H1 (cell line): ENCODE results near the gene MED13. TPM values are rescaled to one million over a fixed set of nuclear protein-coding genes. Genes with fewer than 3 reads are reported as not detected.

Source experiments
- CTCF ChIA-PET: fragments of 300-600 bp; sonication (Branson Sonifier 250); formaldehyde crosslinking; loops from one replicate; lab custom pipeline; 2021; ENCODE audit not compliant: partially characterized antibody; lab: Charles Lee
- POLR2A ChIA-PET: fragments of 300-600 bp; sonication (Branson Sonifier 250); formaldehyde crosslinking; loops from one replicate; lab custom pipeline; 2021; ENCODE audit warnings: inconsistent platforms; ENCODE audit not compliant: partially characterized antibody; lab: Charles Lee
- DNase-seq, 2 experiments: peaks; one replicate each; pipeline versions ENCODE4 v3.0.0 to v3.0.0-alpha.2; 2010 to 2022; ENCODE audit warnings: low spot score in 2 of 2, low read depth in 1 of 2, mixed read lengths in 1 of 2
- FAIRE-seq: peaks from 2 replicates; lab custom pipeline; 2011; peaks lifted over from hg19 to GRCh38; lab: Jason Lieb, UNC
- H2AFZ ChIP-seq: 2 replicates; pipeline ENCODE4 v1.8.1; 2012; ENCODE audit warnings: low read length, inconsistent platforms
- H2AK5ac ChIP-seq: 2 replicates; pipeline ENCODE4 v1.6.1; 2013; ENCODE audit warnings: low read depth, low read length
- H2BK120ac ChIP-seq: replicated peaks from 2 replicates; pipeline ENCODE3; 2013; ENCODE audit warnings: low read depth, low read length, inconsistent platforms
- H2BK12ac ChIP-seq: 2 replicates; pipeline ENCODE4 v1.6.1; 2013; ENCODE audit warnings: low read depth, low read length
- H2BK15ac ChIP-seq: 2 replicates; pipeline ENCODE4 v1.6.1; 2013; ENCODE audit warnings: low read length
- H2BK20ac ChIP-seq: 2 replicates; pipeline ENCODE4 v1.6.1; 2013; ENCODE audit warnings: low read length
- H2BK5ac ChIP-seq: 2 replicates; pipeline ENCODE4 v1.6.1; 2013; ENCODE audit warnings: low read depth, low read length
- H3K14ac ChIP-seq: 2 replicates; pipeline ENCODE4 v1.6.1; 2013; ENCODE audit warnings: inconsistent platforms; ENCODE audit not compliant: insufficient read length
- H3K18ac ChIP-seq: 2 replicates; pipeline ENCODE4 v1.6.1; 2013; ENCODE audit warnings: low read length; ENCODE audit errors: extremely low read depth
- H3K23ac ChIP-seq: 2 replicates; pipeline ENCODE4 v1.6.1; 2013; ENCODE audit warnings: inconsistent platforms; ENCODE audit not compliant: insufficient read length
- H3K23me2 ChIP-seq: 2 replicates; pipeline ENCODE4 v1.6.1; 2013; ENCODE audit warnings: low read depth, low read length
- H3K27ac ChIP-seq: 2 replicates; pipeline ENCODE4 v1.6.1; 2011; ENCODE audit warnings: low read depth, low read length, inconsistent platforms
- H3K27me3 ChIP-seq, 4 experiments: replicated peaks in 1 of 4; 1 replicate in 1 of 4; 2 replicates in 3 of 4; pipeline versions ENCODE4 v1.6.1 to v1.8.1; 2011 to 2013; ENCODE audit warnings: low read length in 3 of 4, mild to moderate bottlenecking in 3 of 4, inconsistent platforms in 2 of 4, mixed read lengths in 2 of 4, moderate library complexity in 1 of 4; ENCODE audit not compliant: control insufficient read depth in 3 of 4, insufficient read depth in 3 of 4; ENCODE audit errors: extremely low read depth in 1 of 4
- H3K36me3 ChIP-seq, 4 experiments: 2 replicates each; pipeline versions ENCODE4 v1.6.1 to v1.8.1; 2011 to 2013; ENCODE audit warnings: mild to moderate bottlenecking in 4 of 4, low read length in 3 of 4, moderate library complexity in 2 of 4, control low read depth in 1 of 4, inconsistent platforms in 1 of 4; ENCODE audit not compliant: insufficient read depth in 4 of 4, control insufficient read depth in 2 of 4
- H3K4ac ChIP-seq: replicated peaks from 2 replicates; pipeline ENCODE3; 2013; ENCODE audit warnings: low read length, low read depth, mixed read lengths, inconsistent platforms; ENCODE audit not compliant: insufficient read length
- H3K4me1 ChIP-seq, 4 experiments: replicated peaks in 1 of 4; 1 replicate in 1 of 4; 2 replicates in 3 of 4; pipeline versions ENCODE4 v1.6.1 to v1.8.1; 2011 to 2013; ENCODE audit warnings: low read length in 3 of 4, inconsistent platforms in 2 of 4, mixed read lengths in 1 of 4; ENCODE audit not compliant: insufficient read depth in 4 of 4, control insufficient read depth in 3 of 4
- H3K4me2 ChIP-seq, 2 experiments: 2 replicates each; pipeline versions ENCODE4 v1.6.1 to v1.8.1; 2011 to 2013; ENCODE audit warnings: low read depth in 2 of 2, low read length in 2 of 2, control low read depth in 1 of 2, inconsistent platforms in 1 of 2, mild to moderate bottlenecking in 1 of 2; ENCODE audit not compliant: insufficient read depth in 1 of 2
- H3K4me3 ChIP-seq, 4 experiments: fragments of 200-600, 300-600 bp in 1 of 4; sonication (generic), shearing (Covaris generic), sonication (Bioruptor Twin) in 1 of 4; 2 replicates each; pipeline versions ENCODE4 v1.5.1 to v1.8.1; 2011 to 2016; ENCODE audit warnings: low read length in 4 of 4, low read depth in 3 of 4, control low read depth in 2 of 4, inconsistent platforms in 2 of 4, mild to moderate bottlenecking in 2 of 4, mixed read lengths in 1 of 4, moderate library complexity in 1 of 4; ENCODE audit not compliant: insufficient read depth in 2 of 4; ENCODE audit errors: extremely low read depth in 1 of 4
- H3K56ac ChIP-seq: replicated peaks from 2 replicates; pipeline ENCODE3; 2013; ENCODE audit warnings: low read depth, mild to moderate bottlenecking, mixed read lengths, low read length, inconsistent platforms; ENCODE audit not compliant: insufficient read length
- H3K79me1 ChIP-seq: 2 replicates; pipeline ENCODE4 v1.6.1; 2013; ENCODE audit warnings: low read depth, low read length, control low read depth
- H3K79me2 ChIP-seq, 2 experiments: 2 replicates each; pipeline versions ENCODE4 v1.6.1 to v1.8.1; 2012 to 2013; ENCODE audit warnings: low read length in 2 of 2, mild to moderate bottlenecking in 2 of 2, inconsistent platforms in 1 of 2; ENCODE audit not compliant: insufficient read depth in 2 of 2, control insufficient read depth in 1 of 2
- H3K9ac ChIP-seq, 4 experiments: replicated peaks in 1 of 4; 1 replicate in 1 of 4; 2 replicates in 3 of 4; pipeline versions ENCODE4 v1.6.1 to v1.8.1; 2011 to 2013; ENCODE audit warnings: low read depth in 3 of 4, low read length in 3 of 4, control low read depth in 2 of 4, mild to moderate bottlenecking in 2 of 4, moderate library complexity in 2 of 4, inconsistent platforms in 1 of 4; ENCODE audit errors: extremely low read depth in 1 of 4
- H3K9me3 ChIP-seq, 2 experiments: 2 replicates each; pipeline versions ENCODE4 v1.6.1 to v1.8.1; 2012 to 2013; ENCODE audit warnings: mild to moderate bottlenecking in 2 of 2, moderate library complexity in 2 of 2, control low read depth in 1 of 2, inconsistent platforms in 1 of 2, low read depth in 1 of 2, low read length in 1 of 2, mixed read lengths in 1 of 2; ENCODE audit not compliant: insufficient read depth in 2 of 2
- H4K20me1 ChIP-seq, 2 experiments: replicated peaks in 1 of 2; 2 replicates each; pipeline versions ENCODE3 to v1.8.1; 2011 to 2013; ENCODE audit warnings: inconsistent platforms in 2 of 2, low read length in 2 of 2, mild to moderate bottlenecking in 1 of 2; ENCODE audit not compliant: insufficient read depth in 2 of 2, control insufficient read depth in 1 of 2
- H4K5ac ChIP-seq: 2 replicates; pipeline ENCODE4 v1.6.1; 2013; ENCODE audit warnings: low read length, low read depth, mixed read lengths, inconsistent platforms; ENCODE audit not compliant: insufficient read length
- H4K8ac ChIP-seq: 2 replicates; pipeline ENCODE4 v1.8.0; 2013; ENCODE audit warnings: mild to moderate bottlenecking, moderate library complexity, low read length, inconsistent platforms; ENCODE audit not compliant: insufficient read depth; ENCODE audit errors: extremely low read depth
- H4K91ac ChIP-seq: replicated peaks from 2 replicates; pipeline ENCODE3; 2013; ENCODE audit warnings: low read length, mixed read lengths, inconsistent platforms; ENCODE audit not compliant: insufficient read length
- CHD1 ChIP-seq: IDR thresholded peaks from 2 replicates; pipeline ENCODE4 v1.6.1; 2012; ENCODE audit warnings: low read depth, low read length, improper control_type of control experiment
- CHD2 ChIP-seq: IDR thresholded peaks from 2 replicates; pipeline ENCODE4 v1.6.1; 2012; ENCODE audit warnings: low read length, improper control_type of control experiment
- CTBP2 ChIP-seq: IDR thresholded peaks from 2 replicates; pipeline ENCODE4 v1.7.0; 2011; ENCODE audit warnings: borderline replicate concordance, mild to moderate bottlenecking, moderate library complexity, mixed read lengths, low read length; ENCODE audit not compliant: insufficient read depth, insufficient read length
- E2F6 ChIP-seq: IDR thresholded peaks from 2 replicates; pipeline ENCODE4 v1.6.1; 2012; ENCODE audit warnings: inconsistent platforms
- GTF2F1 ChIP-seq: IDR thresholded peaks from 2 replicates; pipeline ENCODE4 v1.6.1; 2012; ENCODE audit warnings: low read depth, low read length, improper control_type of control experiment, borderline replicate concordance
- JUN ChIP-seq: IDR thresholded peaks from 2 replicates; pipeline ENCODE4 v1.6.1; 2011; ENCODE audit warnings: low read depth, mild to moderate bottlenecking, improper control_type of control experiment, low read length
- KDM4A ChIP-seq: IDR thresholded peaks from one replicate; pipeline ENCODE4 v1.7.1; 2012; ENCODE audit warnings: low read depth, mild to moderate bottlenecking, moderate library complexity, low read length, inconsistent platforms; ENCODE audit not compliant: severe bottlenecking
- MAFK ChIP-seq: IDR thresholded peaks from 2 replicates; pipeline ENCODE4 v1.6.1; 2012; ENCODE audit warnings: low read depth, mild to moderate bottlenecking, improper control_type of control experiment, low read length
- PHF8 ChIP-seq: fragments of 200-600 bp; sonication (generic); conservative IDR thresholded peaks from 2 replicates; pipeline ENCODE4 v1.7.1; 2012; ENCODE audit warnings: low read depth, mild to moderate bottlenecking, inconsistent platforms, low read length, moderate library complexity
- RBBP5 ChIP-seq: IDR thresholded peaks from 2 replicates; pipeline ENCODE4 v1.7.1; 2012; ENCODE audit warnings: low read depth, mild to moderate bottlenecking, inconsistent platforms, low read length, moderate library complexity, borderline replicate concordance
- RFX5 ChIP-seq: IDR thresholded peaks from 2 replicates; pipeline ENCODE4 v1.6.1; 2011; ENCODE audit warnings: low read depth, low read length, improper control_type of control experiment, borderline replicate concordance
- SIRT6 ChIP-seq: IDR thresholded peaks from one replicate; pipeline ENCODE4 v1.7.1; 2012; ENCODE audit warnings: low read length, inconsistent platforms
- TAF7 ChIP-seq: optimal IDR thresholded peaks from 2 replicates; pipeline ENCODE3; 2011; ENCODE audit warnings: low read depth, mild to moderate bottlenecking, inconsistent platforms, low read length, moderate library complexity, borderline replicate concordance
- TCF12 ChIP-seq: IDR thresholded peaks from 2 replicates; pipeline ENCODE4 v1.6.1; 2011; ENCODE audit warnings: low read depth, mild to moderate bottlenecking, low read length
- TEAD4 ChIP-seq: IDR thresholded peaks from 2 replicates; pipeline ENCODE4 v1.6.1; 2012; ENCODE audit warnings: low read depth, low read length, inconsistent platforms, mixed read lengths
- WGBS, 2 experiments: shearing (Covaris generic) in 1 of 2; methylation state at CpG; one replicate each; pipeline versions ENCODE4 v1.1.6 to v1.1.7; 2013 to 2015; ENCODE audit warnings: low lambda C conversion rate in 2 of 2, mixed read lengths in 2 of 2, inconsistent platforms in 1 of 2, low coverage in 1 of 2, missing lambda C conversion rate in 1 of 2; ENCODE audit not compliant: insufficient replicate concordance in 2 of 2, insufficient coverage in 1 of 2, insufficient read length in 1 of 2; ENCODE audit errors: extremely low coverage in 1 of 2, missing lambda C conversion rate in 1 of 2; 5-methylcytosine and 5-hydroxymethylcytosine counted together
- polyA plus RNA-seq, 7 experiments: library from polyadenylated mRNA; depleted of rRNA in 3 of 7; stranded (reverse) in 5 of 7; unstranded in 2 of 7; fragments of >200 nt in 5 of 7; fragments of 200-250 nt in 2 of 7; gene quantifications; 1 replicate in 5 of 7; 2 replicates in 1 of 7; 4 replicates in 1 of 7; pipeline versions ENCODE4 v1.2.1 to v1.2.3, GENCODE V29; 2011 to 2013; ENCODE audit warnings: missing spikeins in 2 of 7, mixed read lengths in 2 of 7
- total RNA-seq: library from RNA; stranded (reverse); fragmentation: NEBNext Ultra II Directional; extraction: Animal tissue kit (Norgen Biotek cat#: 25700); gene quantifications from 2 replicates; pipeline ENCODE4 v1.2.1, GENCODE V29; 2021

The MED13 gene
- total and polyA plus RNA-seq, 2 of the 8 experiments (the other 6 are each of a cell fraction or from before 2014, with no cell fraction given) = 11.3 to 44.8 TPM

DNA sequence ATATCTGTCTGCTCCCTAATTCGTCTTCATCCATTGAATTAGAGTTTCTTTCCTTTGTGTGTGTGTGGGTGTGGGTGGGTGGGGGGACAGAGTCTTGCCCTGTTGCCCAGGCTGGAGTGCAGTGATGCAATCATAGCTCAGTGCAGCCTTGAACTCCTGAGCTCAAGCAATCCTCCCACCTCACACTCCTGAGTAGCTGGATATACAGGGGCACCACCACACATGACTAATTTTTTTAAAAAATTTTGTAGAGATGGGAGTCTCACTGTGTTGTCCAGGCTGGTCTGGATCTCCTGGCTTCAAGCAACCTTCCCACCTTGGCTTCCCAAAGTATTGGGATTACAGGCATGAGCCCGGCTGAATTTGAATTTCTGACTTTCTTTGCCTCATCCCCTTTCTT is 34.5 kb upstream of the MED13 start:
- Histone ChIP-seq H3K27ac (no peak overlapping the region), H3K4ac (no peak overlapping the region), H2AK5ac (no peak overlapping the region), H3K79me2 (no peaks in the 10 kb centered on the region), H3K18ac (no peak overlapping the region), H3K4me2 (no peak overlapping the region), H3K56ac (no peak overlapping the region), H3K4me1 (no peaks in the 10 kb centered on the region), H2AFZ (no peak overlapping the region), H3K9me3 (no peaks in the 10 kb centered on the region), H3K23ac (no peak overlapping the region), H3K27me3 (no peaks in the 10 kb centered on the region), H3K79me1 (no peaks in the 10 kb centered on the region), H4K20me1 (no peaks in the 10 kb centered on the region), H3K4me3 (no peak overlapping the region), H2BK12ac (no peak overlapping the region), H3K14ac (no peak overlapping the region), H2BK5ac (no peak overlapping the region), H2BK20ac (no peak overlapping the region), H3K36me3 (no peaks in the 10 kb centered on the region), H4K5ac (no peak overlapping the region), H4K91ac (no peak overlapping the region), H4K8ac (no peak overlapping the region), H2BK120ac (no peak overlapping the region), H3K9ac (no peak overlapping the region), H3K23me2 (no peaks in the 10 kb centered on the region), H2BK15ac (no peak overlapping the region)
- POLR2A ChIA-PET = no interaction called here
- no peak for FAIRE-seq
- DNase-seq = no peak
- 90% methylated on average over 2 of the region's 2 CpGs; no CpG with 5 or more reads in 1 of the 2 experiments for WGBS, 2 experiments
- CTCF ChIA-PET = interaction anchor here (1.0 to 2.8 kb wide), 2 partner anchors 10 to 510 kb away, joined by 3 to 16 read pairs; no protein-coding TSS in a partner anchor
- TF ChIP-seq CHD1 (no peak), KDM4A (no peak), SIRT6 (no peak), MAFK (no peak), JUN (no peak), TEAD4 (no peak), CHD2 (no peak), RFX5 (no peak), CTBP2 (no peak), RBBP5 (no peak), GTF2F1 (no peak), E2F6 (no peak), TAF7 (no peak), PHF8 (no peak), TCF12 (no peak)
